GM21737 (cell line): ENCODE results near the gene MAMDC2.

Experiments used
- ATAC-seq: cut with Tn5 transposase; IDR thresholded peaks from one replicate; pipeline ENCODE4 v1.9.1; 2021; ENCODE audit warnings: mild to moderate bottlenecking, moderate library complexity; ENCODE audit not compliant: unreplicated experiment

Gene MAMDC2

GRCh38 chr9:70256123-70256551 lies 212.5 kb downstream of the MAMDC2 start:
- ATAC-seq = no peak

GRCh38 chr9:70257502-70257901 lies 213.9 kb downstream of the MAMDC2 start:
- no peak for ATAC-seq

GRCh38 chr9:70257991-70258691 lies 214.5 kb downstream of the MAMDC2 start:
- ATAC-seq = peak; percentile 43

GRCh38 chr9:70258692-70259511 lies 215.3 kb downstream of the MAMDC2 start, which contains the start of gene SMC5:
TSS of gene SMC5 (plus strand) at chr9:70258978. CDS start at chr9:70259079, 101 bp downstream.
- ATAC-seq = peak; percentile 83

- no peak for ATAC-seq
Observed at GRCh38 chr9:70259512-70259802, 215.8 kb downstream of the MAMDC2 start.

- no peak for ATAC-seq
Observed at GRCh38 chr9:70260007-70260443, 216.4 kb downstream of the MAMDC2 start.

- ATAC-seq = peak; percentile 26
Observed at GRCh38 chr9:70260606-70261005, 217.0 kb downstream of the MAMDC2 start.

GRCh38 chr9:70261131-70261870 lies 217.7 kb downstream of the MAMDC2 start:
- ATAC-seq = no peak

GRCh38 chr9:70262366-70262765 lies 218.7 kb downstream of the MAMDC2 start:
- ATAC-seq = no peak

GRCh38 chr9:70262948-70263347 lies 219.3 kb downstream of the MAMDC2 start:
- no peak for ATAC-seq

GRCh38 chr9:70263421-70263820 lies 219.8 kb downstream of the MAMDC2 start:
- ATAC-seq = no peak
